Gastrocnemius medialis (tissue), 4 donors: Measurements from ENCODE around the gene TGFB3. TPM values are rescaled to one million over a fixed set of nuclear protein-coding genes. Genes with fewer than 3 reads are reported as not detected.

Source experiments
- ATAC-seq, 2 donors: fragments of 150-250 bp; one replicate each; pipeline ENCODE4 v1.9.1; 2016
- DNase-seq, 2 donors: peaks; one replicate each; pipeline ENCODE4 v3.0.0-alpha.2; 2019
- H3K27ac ChIP-seq, 4 donors: fragments of 200-600 bp; sonication (generic); 1 replicate in 1 of 4; 2 replicates in 3 of 4; pipeline ENCODE4 v1.5.1; 2016 to 2018; ENCODE audit warnings: mild to moderate bottlenecking in 2 of 4, moderate library complexity in 1 of 4
- H3K27me3 ChIP-seq, 3 donors: fragments of 200-600 bp; sonication (generic) in 2 of 3; 1 replicate in 1 of 3; 2 replicates in 2 of 3; pipeline versions ENCODE4 v1.5.1 to v1.6.0; 2016 to 2019; ENCODE audit warnings: mild to moderate bottlenecking in 1 of 3, moderate library complexity in 1 of 3
- H3K36me3 ChIP-seq, 2 donors: fragments of 200-600 bp; sonication (generic) in 1 of 2; one replicate each; pipeline ENCODE4 v1.5.1; 2017 to 2018
- H3K4me1 ChIP-seq, 2 donors: fragments of 200-600 bp; sonication (generic) in 1 of 2; one replicate each; pipeline ENCODE4 v1.5.1; 2016 to 2017; ENCODE audit warnings: mild to moderate bottlenecking in 2 of 2
- H3K4me3 ChIP-seq, 4 donors: fragments of 200-600 bp; sonication (generic) in 3 of 4; 1 replicate in 1 of 4; 2 replicates in 3 of 4; pipeline ENCODE4 v1.5.1; 2016 to 2019; ENCODE audit warnings: mild to moderate bottlenecking in 2 of 4
- H3K9me3 ChIP-seq, 3 donors: fragments of 200-600 bp; sonication (generic) in 2 of 3; 1 replicate in 1 of 3; 2 replicates in 2 of 3; pipeline ENCODE4 v1.5.1; 2016 to 2019
- CTCF ChIP-seq, 5 experiments: fragments of 450-650 bp in 3 of 5; fragments of 200-600 bp in 2 of 5; sonication (generic) in 2 of 5; IDR thresholded peaks in 4 of 5; conservative IDR thresholded peaks in 1 of 5; 1 replicate in 4 of 5; 2 replicates in 1 of 5; pipeline ENCODE4 v1.5.1; 2016 to 2019; ENCODE audit warnings: antibody characterized with exemption in 5 of 5, mild to moderate bottlenecking in 3 of 5, moderate library complexity in 3 of 5
- POLR2A ChIP-seq, 2 donors: fragments of 450-650 bp; IDR thresholded peaks; one replicate each; pipeline ENCODE4 v1.6.1; 2017; ENCODE audit warnings: antibody characterized with exemption in 2 of 2, mild to moderate bottlenecking in 2 of 2, moderate library complexity in 2 of 2
- in situ Hi-C, 4 donors: fragments of 200-750 bp; cut with MboI; loops; one replicate each; pipeline versions ENCODE4 v1.15.0 to v1.8.0; 2017; ENCODE audit warnings: low sequenced_read_pairs in 4 of 4
- intact Hi-C: fragments of 100-400 bp; cut with DNase I; formaldehyde crosslinking; loops from one replicate; pipeline ENCODE4 v1.15.1; 2023; ENCODE audit warnings: low total_unique reads
- total RNA-seq, 4 donors: library from RNA; depleted of rRNA; stranded (reverse); fragments of >200 nt; gene quantifications; one replicate each; pipeline versions ENCODE4 v1.1.0 to v1.2.3, GENCODE V29; 2016

TGFB3 gene
- total RNA-seq, 4 donors from 2014 or later, result 28.3 to 102 (median 60.8) TPM

- peaks cover 0 to 28% of the 10 kb centered on the region in 2 donors for H3K36me3 ChIP-seq
These were observed 13.3 kb downstream of the TGFB3 start for GRCh38 chr14:75968456-75968855.

GRCh38 chr14:75967866-75968265 is 13.9 kb downstream of the TGFB3 start:
- intact Hi-C loops (no loop called here), in situ Hi-C loops (no loop called here)
- Histone ChIP-seq H3K4me1 (peaks cover 6 to 9% of the 10 kb centered on the region in 2 donors), H3K36me3 (peaks cover 0 to 34% of the 10 kb centered on the region in 2 donors), H3K4me3 (no peak overlapping the region), H3K27ac (no peak overlapping the region), H3K9me3 (no peaks in the 10 kb centered on the region), H3K27me3 (no peaks in the 10 kb centered on the region)
- DNase-seq (no peak), ATAC-seq (no peak)
- TF ChIP-seq POLR2A (IDR thresholded peaks at IDR 0.05) (no peak), CTCF (IDR thresholded peaks at IDR 0.05 in 4 of 5, conservative IDR thresholded peaks at IDR 0.05 in 1 of 5) (no peak)

More at GRCh38 chr14:75968456-75968855, 13.3 kb downstream of the TGFB3 start:
- Histone ChIP-seq H3K27me3 (no peaks in the 10 kb centered on the region), H3K27ac (peak overlapping the region in 3 of 4 donors; percentile 14 to 46 (median 41)), H3K9me3 (no peaks in the 10 kb centered on the region), H3K4me3 (no peak overlapping the region), H3K4me1 (peaks cover 10 to 15% of the 10 kb centered on the region in 2 donors)
- in situ Hi-C loops (no loop called here), intact Hi-C loops (no loop called here)
- ATAC-seq (peak in 1 of 2 donors; percentile 24), DNase-seq (peak in 1 of 2 donors; percentile 40)
- no peak for TF ChIP-seq CTCF (IDR thresholded peaks at IDR 0.05 in 4 of 5, conservative IDR thresholded peaks at IDR 0.05 in 1 of 5)
- TF ChIP-seq POLR2A (IDR thresholded peaks at IDR 0.05), result no peak

- intact Hi-C loops (no loop called here), in situ Hi-C loops (no loop called here)
- H3K36me3 ChIP-seq, result peaks cover 0 to 70% of the 10 kb centered on the region in 2 donors
- no peak for ATAC-seq
- H3K9me3 ChIP-seq, result no peaks in the 10 kb centered on the region
- H3K4me3 ChIP-seq, result no peak overlapping the region
- no peak overlapping the region for H3K27ac ChIP-seq
- DNase-seq, result no peak
- no peaks in the 10 kb centered on the region for H3K4me1 ChIP-seq
- TF ChIP-seq POLR2A (IDR thresholded peaks at IDR 0.05) (no peak), CTCF (IDR thresholded peaks at IDR 0.05 in 4 of 5, conservative IDR thresholded peaks at IDR 0.05 in 1 of 5) (no peak)
- H3K27me3 ChIP-seq, result no peaks in the 10 kb centered on the region
These were observed 20.1 kb downstream of the TGFB3 start for GRCh38 chr14:75961662-75962061.

- intact Hi-C loops (no loop called here), in situ Hi-C loops (no loop called here)
- TF ChIP-seq CTCF (IDR thresholded peaks at IDR 0.05 in 4 of 5, conservative IDR thresholded peaks at IDR 0.05 in 1 of 5) (no peak), POLR2A (IDR thresholded peaks at IDR 0.05) (no peak)
- H3K27ac ChIP-seq, result no peak overlapping the region
- peaks cover 0 to 4% of the 10 kb centered on the region in 2 donors for H3K4me1 ChIP-seq
- no peak overlapping the region for H3K4me3 ChIP-seq
- ATAC-seq (no peak), DNase-seq (no peak)
- H3K27me3 ChIP-seq, result no peaks in the 10 kb centered on the region
- no peaks in the 10 kb centered on the region for H3K9me3 ChIP-seq
- H3K36me3 ChIP-seq, result peaks cover 0 to 59% of the 10 kb centered on the region in 2 donors
These were observed 21.6 kb downstream of the TGFB3 start for GRCh38 chr14:75960231-75960630.

GRCh38 chr14:75959031-75959430 is 22.8 kb downstream of the TGFB3 start:
- Histone ChIP-seq H3K27me3 (no peaks in the 10 kb centered on the region), H3K4me3 (no peak overlapping the region), H3K4me1 (peaks cover 0 to 4% of the 10 kb centered on the region in 2 donors), H3K9me3 (no peaks in the 10 kb centered on the region), H3K36me3 (peaks cover 0 to 47% of the 10 kb centered on the region in 2 donors), H3K27ac (no peak overlapping the region)
- DNase-seq (no peak), ATAC-seq (no peak)
- in situ Hi-C loops (no loop called here), intact Hi-C loops (no loop called here)
- TF ChIP-seq POLR2A (IDR thresholded peaks at IDR 0.05), result no peak
- no peak for TF ChIP-seq CTCF (IDR thresholded peaks at IDR 0.05 in 4 of 5, conservative IDR thresholded peaks at IDR 0.05 in 1 of 5)
